ENCODE results near the gene C9orf78.

C9orf78 gene

DNA sequence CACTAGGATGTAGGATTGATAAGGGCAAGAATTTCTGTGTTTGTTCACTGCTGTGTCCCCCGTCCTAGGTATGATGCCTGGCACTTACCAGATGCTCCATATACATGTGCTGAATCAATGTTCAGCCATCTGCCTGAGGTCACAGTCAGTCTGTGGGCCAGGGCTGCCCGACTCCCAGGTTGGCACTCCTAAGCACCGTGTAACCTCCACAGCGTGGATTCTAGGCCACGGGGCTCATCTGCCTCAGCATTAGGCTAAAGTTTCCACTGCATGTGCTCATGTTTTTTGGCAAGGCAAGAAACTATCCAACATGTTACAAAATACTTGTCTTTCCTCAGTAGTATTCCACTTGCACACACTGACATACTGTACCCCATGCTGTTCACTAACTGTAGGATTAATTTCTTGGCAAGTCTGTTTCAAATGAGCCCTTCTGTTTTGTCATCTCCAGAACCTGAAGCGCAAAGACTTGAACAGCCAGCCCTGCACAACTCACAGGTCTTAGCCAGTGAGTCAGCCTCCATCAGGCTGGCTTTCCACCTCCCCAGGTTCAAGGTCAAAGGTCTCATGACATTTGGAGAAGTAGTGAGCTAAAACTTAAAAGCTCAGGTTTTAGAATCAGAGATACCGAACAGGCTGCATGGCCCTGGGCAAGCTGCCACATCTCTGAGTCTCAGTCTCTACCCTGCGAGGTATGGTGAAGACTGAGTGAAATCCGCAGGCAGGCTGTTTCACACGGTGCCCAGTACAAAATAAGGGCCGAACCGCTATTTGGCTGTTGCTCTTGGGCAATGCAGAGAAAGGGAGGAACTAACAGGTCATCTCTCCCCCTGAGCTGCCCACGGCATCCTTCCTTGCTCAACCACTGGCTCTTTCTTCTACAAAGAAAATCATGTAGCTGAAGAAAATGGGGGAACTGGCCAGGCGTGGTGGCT is 18.3 kb downstream of the C9orf78 start:
- H3K9me3 ChIP-seq (ENCODE audit: control insufficient read depth, insufficient read depth, low read length): no peaks in the 10 kb centered on the region
- no peaks in the 10 kb centered on the region for H3K4me1 ChIP-seq (ENCODE audit: control insufficient read depth, insufficient read depth, low read length)
- no peak overlapping the region for H3K9ac ChIP-seq (ENCODE audit: low read depth, low read length)
- no peak overlapping the region for H3K4me3 ChIP-seq (ENCODE audit: low read depth, low read length)
- no peak overlapping the region for H3K27ac ChIP-seq (ENCODE audit: low read depth, low read length)
- H3K36me3 ChIP-seq (ENCODE audit: control insufficient read depth, insufficient read depth, low read length): peaks cover 80% of the 10 kb centered on the region
- no peaks in the 10 kb centered on the region for H3K27me3 ChIP-seq (ENCODE audit: control insufficient read depth, insufficient read depth, low read length)

DNA sequence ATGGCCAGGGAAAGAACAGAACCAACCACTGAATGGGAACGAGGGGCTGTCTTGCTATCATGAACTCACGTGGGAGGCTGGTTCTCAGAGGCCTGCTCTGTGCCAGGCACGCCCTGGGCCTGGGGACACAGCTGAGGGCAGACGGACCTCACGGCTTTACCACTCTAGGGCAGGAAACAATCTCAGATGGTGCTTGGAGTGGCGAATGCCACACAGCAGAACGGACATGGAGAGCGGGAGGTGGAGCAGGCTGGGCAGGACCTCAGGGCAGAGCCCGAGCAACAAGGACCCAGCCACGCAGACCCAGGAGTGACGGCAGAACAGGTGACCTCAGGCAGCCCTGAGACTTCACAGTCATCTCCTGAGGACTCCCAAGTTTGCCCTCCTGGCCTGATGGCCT is 19.8 kb downstream of the C9orf78 start:
- no peaks in the 10 kb centered on the region for H3K27me3 ChIP-seq (ENCODE audit: control insufficient read depth, insufficient read depth, low read length)
- H3K36me3 ChIP-seq (ENCODE audit: control insufficient read depth, insufficient read depth, low read length): peaks cover 77% of the 10 kb centered on the region

DNA sequence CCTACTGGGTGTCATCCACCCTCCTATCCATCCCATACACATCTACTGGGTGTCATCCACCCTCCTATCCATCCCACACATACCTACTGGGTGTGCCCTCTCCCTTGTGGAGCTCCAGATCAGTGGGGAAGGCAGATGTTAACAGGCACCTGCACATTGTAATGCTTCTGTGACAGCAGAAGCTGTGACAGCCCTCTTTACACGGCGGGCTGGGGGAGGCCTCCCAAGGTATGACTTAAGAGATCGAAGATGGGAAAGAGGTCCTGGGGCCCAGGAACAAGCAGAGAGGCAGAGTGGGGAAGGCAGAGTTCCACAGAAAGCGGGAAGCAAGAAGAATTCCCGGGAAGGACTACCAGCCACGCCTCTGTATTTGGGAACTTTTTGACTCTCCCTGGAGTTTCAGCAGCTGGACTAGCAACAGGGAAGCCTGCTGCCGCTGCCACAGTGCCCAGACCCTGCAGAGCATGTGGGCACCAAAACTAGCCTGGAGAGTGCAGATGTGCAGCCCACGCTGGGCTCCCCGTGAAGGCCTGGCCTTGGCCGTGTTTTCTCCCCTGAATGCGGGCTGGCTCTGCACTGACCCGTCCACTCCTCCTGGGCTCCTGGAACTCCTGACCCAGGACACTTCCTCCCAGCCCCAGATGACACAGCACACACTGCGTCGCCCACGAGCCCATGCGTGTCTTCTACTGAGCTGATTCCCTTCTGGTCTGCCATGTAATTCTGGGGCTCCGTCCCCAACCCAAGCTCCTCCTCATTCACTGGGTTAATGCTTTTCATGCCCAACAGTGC is 20.4 kb downstream of the C9orf78 start:
- H3K36me3 ChIP-seq (ENCODE audit: control insufficient read depth, insufficient read depth, low read length): peaks cover 77% of the 10 kb centered on the region
- no peaks in the 10 kb centered on the region for H3K9me3 ChIP-seq (ENCODE audit: control insufficient read depth, insufficient read depth, low read length)
- no peak overlapping the region for H3K4me3 ChIP-seq (ENCODE audit: low read depth, low read length)
- H3K9ac ChIP-seq (ENCODE audit: low read depth, low read length): no peak overlapping the region
- no peaks in the 10 kb centered on the region for H3K27me3 ChIP-seq (ENCODE audit: control insufficient read depth, insufficient read depth, low read length)
- no peaks in the 10 kb centered on the region for H3K4me1 ChIP-seq (ENCODE audit: control insufficient read depth, insufficient read depth, low read length)
- no peak overlapping the region for H3K27ac ChIP-seq (ENCODE audit: low read depth, low read length)

More for the DNA sequence above, 19.8 kb downstream of the C9orf78 start:
- no peaks in the 10 kb centered on the region for H3K4me1 ChIP-seq (ENCODE audit: control insufficient read depth, insufficient read depth, low read length)
- no peak overlapping the region for H3K4me3 ChIP-seq (ENCODE audit: low read depth, low read length)
- no peak overlapping the region for H3K9ac ChIP-seq (ENCODE audit: low read depth, low read length)
- H3K9me3 ChIP-seq (ENCODE audit: control insufficient read depth, insufficient read depth, low read length): no peaks in the 10 kb centered on the region
- H3K27ac ChIP-seq (ENCODE audit: low read depth, low read length): no peak overlapping the region

DNA sequence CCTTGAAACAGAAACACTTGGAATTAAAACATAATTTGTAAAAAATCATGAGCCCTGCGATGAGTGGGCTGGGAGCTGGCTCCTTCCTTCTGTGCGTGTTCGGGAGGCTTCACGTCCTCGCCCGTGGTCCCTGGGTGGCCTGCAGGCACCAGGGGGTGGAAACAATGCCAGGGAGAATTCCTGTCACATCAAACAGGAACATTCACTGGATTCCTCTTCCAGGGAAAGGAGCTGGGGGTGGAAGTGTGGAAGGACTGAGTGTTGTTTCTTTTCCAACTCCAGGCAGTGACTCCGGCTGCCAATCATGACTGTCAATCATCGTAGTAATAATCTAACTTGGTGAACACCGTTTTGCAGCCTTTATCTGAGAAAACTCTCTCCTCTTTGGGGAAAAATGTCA is 21.4 kb downstream of the C9orf78 start:
- Histone ChIP-seq H3K36me3 (ENCODE audit: control insufficient read depth, insufficient read depth, low read length) (peaks cover 82% of the 10 kb centered on the region), H3K27me3 (ENCODE audit: control insufficient read depth, insufficient read depth, low read length) (no peaks in the 10 kb centered on the region), H3K9ac (ENCODE audit: low read depth, low read length) (no peak overlapping the region), H3K27ac (ENCODE audit: low read depth, low read length) (no peak overlapping the region), H3K4me1 (ENCODE audit: control insufficient read depth, insufficient read depth, low read length) (no peaks in the 10 kb centered on the region), H3K4me3 (ENCODE audit: low read depth, low read length) (no peak overlapping the region), H3K9me3 (ENCODE audit: control insufficient read depth, insufficient read depth, low read length) (no peaks in the 10 kb centered on the region)

DNA sequence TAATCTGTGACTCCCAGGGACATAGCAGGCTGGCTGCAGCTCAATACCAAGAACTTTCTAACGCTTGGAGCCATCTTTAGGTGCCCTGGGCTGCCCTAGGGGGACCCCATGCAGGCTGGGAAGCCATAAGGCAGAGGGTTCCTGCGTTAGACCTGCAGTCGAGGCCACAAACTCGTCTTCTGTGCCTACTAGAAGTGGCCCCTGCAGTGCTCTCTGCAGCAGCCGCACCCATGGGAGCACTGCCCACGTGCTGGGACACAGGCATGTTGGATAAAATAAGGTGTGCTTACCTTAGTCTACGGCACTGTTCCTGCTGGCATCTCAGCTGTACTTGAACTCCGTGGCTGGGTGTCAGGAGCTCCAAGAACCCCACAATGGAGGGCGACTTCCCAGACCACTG is 22.7 kb downstream of the C9orf78 start:
- H3K36me3 ChIP-seq (ENCODE audit: control insufficient read depth, insufficient read depth, low read length): peaks cover 80% of the 10 kb centered on the region
- H3K27ac ChIP-seq (ENCODE audit: low read depth, low read length): no peak overlapping the region
- no peaks in the 10 kb centered on the region for H3K9me3 ChIP-seq (ENCODE audit: control insufficient read depth, insufficient read depth, low read length)

DNA sequence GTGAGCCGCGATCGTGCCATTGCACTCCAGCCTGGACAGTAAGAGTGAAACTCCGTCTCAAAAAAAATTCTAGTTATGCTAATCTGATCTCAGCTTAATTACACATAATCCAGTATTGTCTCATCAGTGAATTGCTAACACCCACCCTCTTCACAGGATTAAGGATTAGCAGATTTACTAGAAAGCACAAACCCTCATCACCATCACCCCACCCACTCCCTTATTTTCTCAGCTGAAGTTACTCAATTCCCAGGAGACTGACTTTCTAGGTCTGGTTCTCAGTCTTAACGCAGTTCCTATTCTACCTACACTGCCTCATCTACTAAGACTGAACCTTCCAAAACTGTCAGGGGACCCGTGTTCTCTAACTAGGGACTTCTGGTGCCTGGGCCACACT is 23.1 kb downstream of the C9orf78 start:
- no peak overlapping the region for H3K27ac ChIP-seq (ENCODE audit: low read depth, low read length)

More for the DNA sequence above, 22.7 kb downstream of the C9orf78 start:
- Histone ChIP-seq H3K27me3 (ENCODE audit: control insufficient read depth, insufficient read depth, low read length) (no peaks in the 10 kb centered on the region), H3K4me3 (ENCODE audit: low read depth, low read length) (no peak overlapping the region), H3K4me1 (ENCODE audit: control insufficient read depth, insufficient read depth, low read length) (no peaks in the 10 kb centered on the region), H3K9ac (ENCODE audit: low read depth, low read length) (no peak overlapping the region)

DNA sequence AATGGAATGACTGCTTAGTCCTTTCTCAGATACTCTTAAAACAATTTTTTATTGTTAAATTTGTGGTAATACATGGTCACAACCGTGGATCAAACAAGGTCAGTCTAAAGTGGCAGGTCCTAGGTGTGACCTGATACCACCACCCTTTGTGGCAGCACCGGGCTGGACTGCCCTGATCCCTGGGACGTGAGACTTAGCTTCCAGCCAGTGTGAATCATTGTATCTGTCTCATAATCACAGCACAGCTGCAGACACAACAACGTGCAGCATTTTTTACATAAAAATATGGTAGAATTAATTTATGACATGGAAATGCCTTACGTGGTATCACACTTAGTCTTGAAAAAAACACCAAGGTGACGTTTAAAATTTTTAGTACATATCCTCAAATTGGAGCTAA is 24.3 kb downstream of the C9orf78 start:
- Histone ChIP-seq H3K9ac (ENCODE audit: low read depth, low read length) (no peak overlapping the region), H3K36me3 (ENCODE audit: control insufficient read depth, insufficient read depth, low read length) (peaks cover 71% of the 10 kb centered on the region), H3K27me3 (ENCODE audit: control insufficient read depth, insufficient read depth, low read length) (no peaks in the 10 kb centered on the region), H3K4me1 (ENCODE audit: control insufficient read depth, insufficient read depth, low read length) (no peaks in the 10 kb centered on the region), H3K27ac (ENCODE audit: low read depth, low read length) (no peak overlapping the region), H3K4me3 (ENCODE audit: low read depth, low read length) (no peak overlapping the region), H3K9me3 (ENCODE audit: control insufficient read depth, insufficient read depth, low read length) (no peaks in the 10 kb centered on the region)

More for the DNA sequence above, 23.1 kb downstream of the C9orf78 start:
- Histone ChIP-seq H3K36me3 (ENCODE audit: control insufficient read depth, insufficient read depth, low read length) (peaks cover 80% of the 10 kb centered on the region), H3K27me3 (ENCODE audit: control insufficient read depth, insufficient read depth, low read length) (no peaks in the 10 kb centered on the region), H3K9ac (ENCODE audit: low read depth, low read length) (no peak overlapping the region), H3K9me3 (ENCODE audit: control insufficient read depth, insufficient read depth, low read length) (no peaks in the 10 kb centered on the region), H3K4me3 (ENCODE audit: low read depth, low read length) (no peak overlapping the region), H3K4me1 (ENCODE audit: control insufficient read depth, insufficient read depth, low read length) (no peaks in the 10 kb centered on the region)

DNA sequence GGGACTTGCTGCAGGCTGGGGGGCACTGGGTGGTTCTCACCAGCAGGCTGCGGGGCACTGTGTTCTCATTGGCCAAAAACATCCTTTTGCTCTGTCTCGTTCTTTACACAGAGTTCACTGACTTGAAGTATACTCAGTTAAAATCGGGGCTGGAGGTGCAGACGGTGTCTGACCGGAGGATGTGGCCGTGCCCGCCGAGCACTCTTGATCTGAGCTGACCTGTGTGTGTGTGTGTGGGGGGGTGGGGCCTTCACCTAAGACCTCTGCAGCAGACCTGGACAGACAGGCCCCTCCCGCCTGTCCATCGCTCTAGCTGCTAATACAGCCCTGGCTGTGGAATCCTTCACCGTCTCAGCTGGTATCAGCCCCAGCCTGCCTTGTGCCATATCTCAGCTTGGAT is 25.0 kb downstream of the C9orf78 start:
- no peaks in the 10 kb centered on the region for H3K27me3 ChIP-seq (ENCODE audit: control insufficient read depth, insufficient read depth, low read length)
- H3K9me3 ChIP-seq (ENCODE audit: control insufficient read depth, insufficient read depth, low read length): no peaks in the 10 kb centered on the region
- no peak overlapping the region for H3K9ac ChIP-seq (ENCODE audit: low read depth, low read length)
- H3K4me1 ChIP-seq (ENCODE audit: control insufficient read depth, insufficient read depth, low read length): no peaks in the 10 kb centered on the region
- no peak overlapping the region for H3K4me3 ChIP-seq (ENCODE audit: low read depth, low read length)
- H3K36me3 ChIP-seq (ENCODE audit: control insufficient read depth, insufficient read depth, low read length): peaks cover 69% of the 10 kb centered on the region
- no peak overlapping the region for H3K27ac ChIP-seq (ENCODE audit: low read depth, low read length)

DNA sequence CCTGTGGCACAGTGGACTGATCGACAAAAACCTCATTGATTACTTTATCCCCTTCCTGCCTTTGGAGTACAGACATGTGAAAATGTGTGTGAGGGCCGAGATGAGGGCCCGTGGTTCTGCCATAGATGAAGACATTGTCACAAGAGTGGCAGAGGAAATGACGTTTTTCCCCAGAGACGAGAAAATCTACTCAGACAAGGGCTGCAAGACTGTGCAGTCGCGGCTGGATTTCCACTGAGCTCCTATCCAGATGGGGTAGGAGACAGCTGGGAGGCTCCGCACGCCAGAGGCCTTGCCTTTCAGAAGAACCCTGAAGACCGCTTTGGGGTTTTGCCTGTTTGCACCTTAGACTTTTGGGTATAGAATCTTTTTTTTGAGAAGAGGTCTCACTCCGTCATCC is 25.7 kb downstream of the C9orf78 start:
- no peak overlapping the region for H3K9ac ChIP-seq (ENCODE audit: low read depth, low read length)
- H3K4me3 ChIP-seq (ENCODE audit: low read depth, low read length): no peak overlapping the region
- H3K27ac ChIP-seq (ENCODE audit: low read depth, low read length): no peak overlapping the region
- peaks cover 65% of the 10 kb centered on the region for H3K36me3 ChIP-seq (ENCODE audit: control insufficient read depth, insufficient read depth, low read length)
- H3K9me3 ChIP-seq (ENCODE audit: control insufficient read depth, insufficient read depth, low read length): no peaks in the 10 kb centered on the region
- H3K27me3 ChIP-seq (ENCODE audit: control insufficient read depth, insufficient read depth, low read length): no peaks in the 10 kb centered on the region
- no peaks in the 10 kb centered on the region for H3K4me1 ChIP-seq (ENCODE audit: control insufficient read depth, insufficient read depth, low read length)

DNA sequence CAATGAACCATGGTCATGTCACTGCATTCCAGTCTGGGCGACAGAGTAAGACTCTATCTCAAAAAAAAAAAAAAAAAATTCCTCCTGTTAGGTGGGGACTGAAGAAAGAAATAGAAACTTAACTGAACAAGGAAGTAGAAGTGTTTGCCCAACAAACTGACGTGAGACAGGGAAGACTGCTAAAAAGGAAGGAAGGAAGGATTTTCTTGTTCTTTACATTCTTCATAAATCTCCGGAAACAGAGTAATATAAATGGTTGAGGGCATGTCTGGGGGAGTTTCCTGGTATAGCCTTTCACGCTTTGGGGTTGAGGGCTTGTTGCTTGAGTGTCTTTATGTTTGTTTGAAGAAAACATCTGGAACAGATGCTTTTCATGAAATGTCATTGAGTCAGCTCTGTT is 29.0 kb downstream of the C9orf78 start:
- H3K36me3 ChIP-seq (ENCODE audit: control insufficient read depth, insufficient read depth, low read length): peaks cover 41% of the 10 kb centered on the region
- no peak overlapping the region for H3K27ac ChIP-seq (ENCODE audit: low read depth, low read length)
- no peaks in the 10 kb centered on the region for H3K27me3 ChIP-seq (ENCODE audit: control insufficient read depth, insufficient read depth, low read length)

DNA sequence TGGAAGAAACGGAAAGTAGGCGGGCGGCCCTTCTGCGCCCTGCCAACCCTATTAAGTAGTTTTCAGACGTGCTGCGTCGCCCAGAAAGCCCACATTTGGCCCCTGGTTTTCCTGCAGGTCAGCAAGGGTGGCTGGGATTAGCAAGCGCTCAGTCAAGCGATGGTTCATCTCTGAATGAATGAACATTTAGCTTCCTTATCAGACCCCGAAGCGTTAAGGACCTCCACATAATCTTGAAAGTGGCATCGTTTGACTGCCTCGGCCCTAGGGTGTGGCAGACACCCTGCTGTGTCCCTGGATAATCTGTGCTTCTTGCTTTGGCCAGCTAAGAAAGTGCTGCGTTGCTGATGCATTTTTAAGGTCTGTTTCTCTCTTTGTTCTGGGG is 31.4 kb downstream of the C9orf78 start:
- no peak overlapping the region for H3K9ac ChIP-seq (ENCODE audit: low read depth, low read length)
- H3K27me3 ChIP-seq (ENCODE audit: control insufficient read depth, insufficient read depth, low read length): no peaks in the 10 kb centered on the region
- H3K36me3 ChIP-seq (ENCODE audit: control insufficient read depth, insufficient read depth, low read length): peaks cover 19% of the 10 kb centered on the region
- no peaks in the 10 kb centered on the region for H3K9me3 ChIP-seq (ENCODE audit: control insufficient read depth, insufficient read depth, low read length)
- peaks cover 6% of the 10 kb centered on the region; the same call in 1 of the 2 replicates for H3K4me1 ChIP-seq (ENCODE audit: control insufficient read depth, insufficient read depth, low read length)
- H3K27ac ChIP-seq (ENCODE audit: low read depth, low read length): peak overlapping the region; percentile 20
- peak overlapping the region; percentile 97 for H3K4me3 ChIP-seq (ENCODE audit: low read depth, low read length)

More for the DNA sequence above, 29.0 kb downstream of the C9orf78 start:
- Histone ChIP-seq H3K4me1 (ENCODE audit: control insufficient read depth, insufficient read depth, low read length) (peaks cover 6% of the 10 kb centered on the region; the same call in 1 of the 2 replicates), H3K9me3 (ENCODE audit: control insufficient read depth, insufficient read depth, low read length) (no peaks in the 10 kb centered on the region), H3K4me3 (ENCODE audit: low read depth, low read length) (no peak overlapping the region), H3K9ac (ENCODE audit: low read depth, low read length) (no peak overlapping the region)

Measured in HUES48 (cell line).